ENCODE measurements around the gene AFF4.
"Not testable (repeated sequence)": the region's sequence is repeated elsewhere in the genome, so short reads cannot be mapped to it uniquely, and the experiment has no call there.

The AFF4 gene

GRCh38 chr5:132860742-132861141, 102.7 kb downstream of the AFF4 start:
- no peak overlapping the region for H3K4me3 ChIP-seq (ENCODE audit: control insufficient read depth, low read depth, low read length)
- TF ChIP-seq CTCF (IDR thresholded peaks at IDR 0.05; ENCODE audit: control insufficient read depth, insufficient read depth, low read depth, low read length, missing control alignments): no peak
- no peak for DNase-seq (ENCODE audit: low read depth)

GRCh38 chr5:132859889-132860437, 103.5 kb downstream of the AFF4 start:
- DNase-seq (ENCODE audit: low read depth): no peak
- no peak for TF ChIP-seq CTCF (IDR thresholded peaks at IDR 0.05; ENCODE audit: control insufficient read depth, insufficient read depth, low read depth, low read length, missing control alignments)

GRCh38 chr5:132856011-132856410, 107.4 kb downstream of the AFF4 start:
- H3K4me3 ChIP-seq (ENCODE audit: control insufficient read depth, low read depth, low read length): no peak overlapping the region
- no peak for TF ChIP-seq CTCF (IDR thresholded peaks at IDR 0.05; ENCODE audit: control insufficient read depth, insufficient read depth, low read depth, low read length, missing control alignments)
- DNase-seq (ENCODE audit: low read depth): no peak

More at GRCh38 chr5:132859889-132860437, 103.5 kb downstream of the AFF4 start:
- H3K4me3 ChIP-seq (ENCODE audit: control insufficient read depth, low read depth, low read length): no peak overlapping the region

GRCh38 chr5:132854992-132855391, 108.4 kb downstream of the AFF4 start:
- H3K4me3 ChIP-seq (ENCODE audit: control insufficient read depth, low read depth, low read length); DNase-seq (ENCODE audit: low read depth): not testable (repeated sequence)

- H3K4me3 ChIP-seq (ENCODE audit: control insufficient read depth, low read depth, low read length): no peak overlapping the region
- no peak for TF ChIP-seq CTCF (IDR thresholded peaks at IDR 0.05; ENCODE audit: control insufficient read depth, insufficient read depth, low read depth, low read length, missing control alignments)
- DNase-seq (ENCODE audit: low read depth): no peak
Measured at GRCh38 chr5:132854301-132854700, 109.1 kb downstream of the AFF4 start.

- DNase-seq (ENCODE audit: low read depth): no peak
- H3K4me3 ChIP-seq (ENCODE audit: control insufficient read depth, low read depth, low read length): no peak overlapping the region
- TF ChIP-seq CTCF (IDR thresholded peaks at IDR 0.05; ENCODE audit: control insufficient read depth, insufficient read depth, low read depth, low read length, missing control alignments): no peak
Measured at GRCh38 chr5:132853790-132854189, 109.6 kb downstream of the AFF4 start.

- no peak for TF ChIP-seq CTCF (IDR thresholded peaks at IDR 0.05; ENCODE audit: control insufficient read depth, insufficient read depth, low read depth, low read length, missing control alignments)
- H3K4me3 ChIP-seq (ENCODE audit: control insufficient read depth, low read depth, low read length): no peak overlapping the region
- no peak for DNase-seq (ENCODE audit: low read depth)
Measured at GRCh38 chr5:132853323-132853722, 110.1 kb downstream of the AFF4 start.

Data from AG09309 (cell line).